ENCODE data around the gene ANKRD13C.

DNA sequence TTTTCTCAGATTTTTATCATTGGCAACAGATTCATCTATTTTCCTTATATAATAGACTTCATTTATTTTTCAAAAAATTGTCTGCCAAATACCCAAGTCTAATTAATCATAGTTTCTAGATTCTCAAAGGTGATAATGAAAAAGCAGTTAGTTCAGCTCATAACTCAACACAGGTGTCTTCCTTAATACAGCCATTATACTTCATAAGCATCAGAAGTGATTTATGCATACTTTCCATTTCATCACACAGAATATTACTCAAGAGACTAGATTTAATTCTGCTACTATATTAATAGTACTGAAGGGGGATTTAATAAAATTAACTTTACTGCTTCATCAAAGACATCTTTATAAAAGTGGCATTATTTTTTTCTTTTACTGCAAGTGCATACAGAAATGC lies 114.6 kb downstream of the ANKRD13C start:
- TF ChIP-seq, protein P1, sequence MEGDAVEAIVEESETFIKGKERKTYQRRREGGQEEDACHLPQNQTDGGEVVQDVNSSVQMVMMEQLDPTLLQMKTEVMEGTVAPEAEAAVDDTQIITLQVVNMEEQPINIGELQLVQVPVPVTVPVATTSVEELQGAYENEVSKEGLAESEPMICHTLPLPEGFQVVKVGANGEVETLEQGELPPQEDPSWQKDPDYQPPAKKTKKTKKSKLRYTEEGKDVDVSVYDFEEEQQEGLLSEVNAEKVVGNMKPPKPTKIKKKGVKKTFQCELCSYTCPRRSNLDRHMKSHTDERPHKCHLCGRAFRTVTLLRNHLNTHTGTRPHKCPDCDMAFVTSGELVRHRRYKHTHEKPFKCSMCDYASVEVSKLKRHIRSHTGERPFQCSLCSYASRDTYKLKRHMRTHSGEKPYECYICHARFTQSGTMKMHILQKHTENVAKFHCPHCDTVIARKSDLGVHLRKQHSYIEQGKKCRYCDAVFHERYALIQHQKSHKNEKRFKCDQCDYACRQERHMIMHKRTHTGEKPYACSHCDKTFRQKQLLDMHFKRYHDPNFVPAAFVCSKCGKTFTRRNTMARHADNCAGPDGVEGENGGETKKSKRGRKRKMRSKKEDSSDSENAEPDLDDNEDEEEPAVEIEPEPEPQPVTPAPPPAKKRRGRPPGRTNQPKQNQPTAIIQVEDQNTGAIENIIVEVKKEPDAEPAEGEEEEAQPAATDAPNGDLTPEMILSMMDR (IDR thresholded peaks at IDR 0.05 in 4 of 5, conservative IDR thresholded peaks at IDR 0.05 in 1 of 5), result no peak
- TF ChIP-seq POLR2A (IDR thresholded peaks at IDR 0.05), result no peak

Measured in gastrocnemius medialis (tissue), 4 donors.